Measurements from ENCODE around the gene KLHL29. TPM values are rescaled to one million over a fixed set of nuclear protein-coding genes. Genes with fewer than 3 reads are reported as not detected.

KLHL29 gene
- total and polyA plus RNA-seq, 2 experiments from 2014 or later: 1.5 to 6.5 TPM

DNA sequence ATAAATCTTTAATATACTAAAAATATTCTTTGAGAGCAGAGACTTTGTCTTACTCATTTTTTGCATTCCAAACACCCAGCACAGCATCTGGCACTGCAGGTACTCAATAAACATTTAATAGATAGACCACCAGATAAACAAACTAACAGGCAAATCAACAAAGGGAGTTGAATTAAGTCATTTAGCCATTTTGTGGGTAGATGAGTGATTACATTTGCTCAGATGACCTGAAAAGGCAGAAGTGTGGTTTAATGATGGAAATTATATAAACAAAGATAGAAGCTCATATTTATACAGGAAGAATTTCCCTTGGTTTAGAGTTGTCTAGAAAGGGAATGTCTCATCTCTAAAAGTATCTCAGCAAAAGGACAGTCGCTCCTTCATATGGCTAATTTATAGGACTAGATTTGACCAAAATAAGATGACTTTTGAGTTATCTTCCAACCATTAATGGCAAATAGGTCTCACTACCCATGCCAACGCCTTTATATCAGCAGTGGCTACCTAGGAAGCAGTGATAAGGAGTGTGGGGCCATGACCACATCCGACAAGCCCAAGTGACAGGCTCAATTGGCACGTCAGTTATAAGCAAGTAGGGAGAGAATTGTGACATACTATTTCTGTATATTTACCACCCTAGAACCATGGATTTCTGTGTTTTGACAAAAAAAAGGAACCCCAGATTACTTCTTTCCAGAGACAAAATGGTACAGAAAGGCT is 368.5 kb downstream of the KLHL29 start:
- H3K4me1 ChIP-seq (ENCODE audit: insufficient read depth): peaks cover 25% of the 10 kb centered on the region
- H3K27me3 Mint-ChIP-seq (ENCODE audit: insufficient read depth, low read depth, poor library complexity): no peaks in the 10 kb centered on the region
- no peak overlapping the region for H3K4me3 Mint-ChIP-seq
- H3K36me3 ChIP-seq (ENCODE audit: insufficient read depth): no peaks in the 10 kb centered on the region
- no peak overlapping the region for H3K4me2 ChIP-seq
- no peaks in the 10 kb centered on the region for H3K27me3 ChIP-seq (ENCODE audit: insufficient read depth)
- H3K79me2 ChIP-seq (replicated peaks; ENCODE audit: insufficient read depth): no peaks in the 10 kb centered on the region
- no peak overlapping the region for H3K4me3 ChIP-seq
- peaks cover 7% of the 10 kb centered on the region; the same call in 2 of the 3 replicates for H3K36me3 Mint-ChIP-seq (ENCODE audit: low read depth)
- H3K27ac ChIP-seq (ENCODE audit: low read depth): no peak overlapping the region
- H2AFZ ChIP-seq: no peak overlapping the region
- no peak overlapping the region for H3K27ac Mint-ChIP-seq
- H3F3A ChIP-seq (replicated peaks; ENCODE audit: low read depth): no peaks in the 10 kb centered on the region
- H3K9me3 Mint-ChIP-seq: no peaks in the 10 kb centered on the region
- H3K9me2 ChIP-seq (ENCODE audit: insufficient read depth): no peaks in the 10 kb centered on the region
- H4K20me1 ChIP-seq (replicated peaks; ENCODE audit: insufficient read depth): no peaks in the 10 kb centered on the region
- no peak for DNase-seq (ENCODE audit: low spot score)
- ATAC-seq: no peak
- peaks cover 37% of the 10 kb centered on the region for H3K4me1 Mint-ChIP-seq
- no peak for TF ChIP-seq JUNB (IDR thresholded peaks at IDR 0.05; ENCODE audit: unreplicated experiment)

DNA sequence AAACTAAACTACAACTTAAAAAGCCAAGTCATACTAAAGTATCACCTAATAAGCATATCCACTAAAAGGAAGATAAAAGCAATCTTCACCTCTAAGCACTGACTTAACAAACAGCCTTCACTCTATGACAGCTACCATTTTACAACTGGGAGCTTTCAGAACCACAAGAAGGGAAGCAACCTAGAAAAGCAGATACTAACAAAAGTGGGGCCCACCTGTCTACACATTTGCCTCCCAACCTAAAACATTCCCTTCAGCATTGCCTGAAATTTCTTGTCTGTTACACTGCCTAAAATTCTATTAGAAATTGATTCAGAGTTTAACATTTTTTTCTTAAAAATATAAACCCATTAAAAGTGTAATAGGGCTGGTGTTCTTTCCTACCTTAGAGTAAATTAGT is 370.0 kb downstream of the KLHL29 start:
- no peak for DNase-seq (ENCODE audit: low spot score)
- no peaks in the 10 kb centered on the region for H3K9me3 Mint-ChIP-seq
- peaks cover 32% of the 10 kb centered on the region for H3K4me1 Mint-ChIP-seq
- TF ChIP-seq ZNF114 (CRISPR knock-in tag; IDR thresholded peaks at IDR 0.05) (no peak), CREB1 (CRISPR knock-in tag; IDR thresholded peaks at IDR 0.05; ENCODE audit: low read depth) (no peak), EZH2phosphoT487 (IDR thresholded peaks at IDR 0.05; ENCODE audit: unreplicated experiment) (no peak), POLR2AphosphoS5 (IDR thresholded peaks at IDR 0.05; ENCODE audit: low read depth) (no peak), ZNF331 (CRISPR knock-in tag; IDR thresholded peaks at IDR 0.05; ENCODE audit: low read depth) (no peak), EZH2 (IDR thresholded peaks at IDR 0.05; ENCODE audit: low read depth, unreplicated experiment) (no peak), JUNB (IDR thresholded peaks at IDR 0.05; ENCODE audit: unreplicated experiment) (no peak), NANOG (IDR thresholded peaks at IDR 0.05; ENCODE audit: borderline replicate concordance) (no peak)
- TF ChIP-seq, protein P1, sequence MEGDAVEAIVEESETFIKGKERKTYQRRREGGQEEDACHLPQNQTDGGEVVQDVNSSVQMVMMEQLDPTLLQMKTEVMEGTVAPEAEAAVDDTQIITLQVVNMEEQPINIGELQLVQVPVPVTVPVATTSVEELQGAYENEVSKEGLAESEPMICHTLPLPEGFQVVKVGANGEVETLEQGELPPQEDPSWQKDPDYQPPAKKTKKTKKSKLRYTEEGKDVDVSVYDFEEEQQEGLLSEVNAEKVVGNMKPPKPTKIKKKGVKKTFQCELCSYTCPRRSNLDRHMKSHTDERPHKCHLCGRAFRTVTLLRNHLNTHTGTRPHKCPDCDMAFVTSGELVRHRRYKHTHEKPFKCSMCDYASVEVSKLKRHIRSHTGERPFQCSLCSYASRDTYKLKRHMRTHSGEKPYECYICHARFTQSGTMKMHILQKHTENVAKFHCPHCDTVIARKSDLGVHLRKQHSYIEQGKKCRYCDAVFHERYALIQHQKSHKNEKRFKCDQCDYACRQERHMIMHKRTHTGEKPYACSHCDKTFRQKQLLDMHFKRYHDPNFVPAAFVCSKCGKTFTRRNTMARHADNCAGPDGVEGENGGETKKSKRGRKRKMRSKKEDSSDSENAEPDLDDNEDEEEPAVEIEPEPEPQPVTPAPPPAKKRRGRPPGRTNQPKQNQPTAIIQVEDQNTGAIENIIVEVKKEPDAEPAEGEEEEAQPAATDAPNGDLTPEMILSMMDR (conservative IDR thresholded peaks at IDR 0.05; ENCODE audit: low read depth in 2 of 2): no peak
- TF ChIP-seq, protein P2, sequence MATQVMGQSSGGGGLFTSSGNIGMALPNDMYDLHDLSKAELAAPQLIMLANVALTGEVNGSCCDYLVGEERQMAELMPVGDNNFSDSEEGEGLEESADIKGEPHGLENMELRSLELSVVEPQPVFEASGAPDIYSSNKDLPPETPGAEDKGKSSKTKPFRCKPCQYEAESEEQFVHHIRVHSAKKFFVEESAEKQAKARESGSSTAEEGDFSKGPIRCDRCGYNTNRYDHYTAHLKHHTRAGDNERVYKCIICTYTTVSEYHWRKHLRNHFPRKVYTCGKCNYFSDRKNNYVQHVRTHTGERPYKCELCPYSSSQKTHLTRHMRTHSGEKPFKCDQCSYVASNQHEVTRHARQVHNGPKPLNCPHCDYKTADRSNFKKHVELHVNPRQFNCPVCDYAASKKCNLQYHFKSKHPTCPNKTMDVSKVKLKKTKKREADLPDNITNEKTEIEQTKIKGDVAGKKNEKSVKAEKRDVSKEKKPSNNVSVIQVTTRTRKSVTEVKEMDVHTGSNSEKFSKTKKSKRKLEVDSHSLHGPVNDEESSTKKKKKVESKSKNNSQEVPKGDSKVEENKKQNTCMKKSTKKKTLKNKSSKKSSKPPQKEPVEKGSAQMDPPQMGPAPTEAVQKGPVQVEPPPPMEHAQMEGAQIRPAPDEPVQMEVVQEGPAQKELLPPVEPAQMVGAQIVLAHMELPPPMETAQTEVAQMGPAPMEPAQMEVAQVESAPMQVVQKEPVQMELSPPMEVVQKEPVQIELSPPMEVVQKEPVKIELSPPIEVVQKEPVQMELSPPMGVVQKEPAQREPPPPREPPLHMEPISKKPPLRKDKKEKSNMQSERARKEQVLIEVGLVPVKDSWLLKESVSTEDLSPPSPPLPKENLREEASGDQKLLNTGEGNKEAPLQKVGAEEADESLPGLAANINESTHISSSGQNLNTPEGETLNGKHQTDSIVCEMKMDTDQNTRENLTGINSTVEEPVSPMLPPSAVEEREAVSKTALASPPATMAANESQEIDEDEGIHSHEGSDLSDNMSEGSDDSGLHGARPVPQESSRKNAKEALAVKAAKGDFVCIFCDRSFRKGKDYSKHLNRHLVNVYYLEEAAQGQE (IDR thresholded peaks at IDR 0.05; ENCODE audit: unreplicated experiment): no peak

More for the DNA sequence above, 370.0 kb downstream of the KLHL29 start:
- H3K36me3 ChIP-seq (ENCODE audit: insufficient read depth): no peaks in the 10 kb centered on the region
- H3K4me3 ChIP-seq: no peak overlapping the region
- no peak overlapping the region for H3K4me3 Mint-ChIP-seq
- no peaks in the 10 kb centered on the region for H3K79me2 ChIP-seq (replicated peaks; ENCODE audit: insufficient read depth)
- H3K4me2 ChIP-seq: no peak overlapping the region
- no peak overlapping the region for H3K27ac ChIP-seq (ENCODE audit: low read depth)
- H3K27me3 ChIP-seq (ENCODE audit: insufficient read depth): no peaks in the 10 kb centered on the region
- no peaks in the 10 kb centered on the region for H3F3A ChIP-seq (replicated peaks; ENCODE audit: low read depth)
- H2AFZ ChIP-seq: no peak overlapping the region
- H3K4me1 ChIP-seq (ENCODE audit: insufficient read depth): peaks cover 23% of the 10 kb centered on the region
- no peaks in the 10 kb centered on the region for H3K27me3 Mint-ChIP-seq (ENCODE audit: insufficient read depth, low read depth, poor library complexity)
- H3K9me2 ChIP-seq (ENCODE audit: insufficient read depth): no peaks in the 10 kb centered on the region
- ATAC-seq: no peak
- no peaks in the 10 kb centered on the region for H4K20me1 ChIP-seq (replicated peaks; ENCODE audit: insufficient read depth)
- no peak overlapping the region for H3K27ac Mint-ChIP-seq
- H3K36me3 Mint-ChIP-seq (ENCODE audit: low read depth): peaks cover 7% of the 10 kb centered on the region; the same call in 2 of the 3 replicates
